ENCODE results near the gene PAFAH1B1. TPM values are rescaled to one million over a fixed set of nuclear protein-coding genes. Genes with fewer than 3 reads are reported as not detected.

The PAFAH1B1 gene
- total RNA-seq, 4 donors from 2014 or later = 86.5 to 119 (median 102) TPM

GRCh38 chr17:2551493-2551892 lies 42.0 kb upstream of the PAFAH1B1 start:
- intact Hi-C loops (cut with DNase I) = no loop called here
- peaks cover 0 to 49% (median 0%) of the 10 kb centered on the region in 4 donors for H3K27me3 ChIP-seq
- no peak for TF ChIP-seq POLR2A (IDR thresholded peaks at IDR 0.05; ENCODE audit: low read depth)
- TF ChIP-seq, protein P1, sequence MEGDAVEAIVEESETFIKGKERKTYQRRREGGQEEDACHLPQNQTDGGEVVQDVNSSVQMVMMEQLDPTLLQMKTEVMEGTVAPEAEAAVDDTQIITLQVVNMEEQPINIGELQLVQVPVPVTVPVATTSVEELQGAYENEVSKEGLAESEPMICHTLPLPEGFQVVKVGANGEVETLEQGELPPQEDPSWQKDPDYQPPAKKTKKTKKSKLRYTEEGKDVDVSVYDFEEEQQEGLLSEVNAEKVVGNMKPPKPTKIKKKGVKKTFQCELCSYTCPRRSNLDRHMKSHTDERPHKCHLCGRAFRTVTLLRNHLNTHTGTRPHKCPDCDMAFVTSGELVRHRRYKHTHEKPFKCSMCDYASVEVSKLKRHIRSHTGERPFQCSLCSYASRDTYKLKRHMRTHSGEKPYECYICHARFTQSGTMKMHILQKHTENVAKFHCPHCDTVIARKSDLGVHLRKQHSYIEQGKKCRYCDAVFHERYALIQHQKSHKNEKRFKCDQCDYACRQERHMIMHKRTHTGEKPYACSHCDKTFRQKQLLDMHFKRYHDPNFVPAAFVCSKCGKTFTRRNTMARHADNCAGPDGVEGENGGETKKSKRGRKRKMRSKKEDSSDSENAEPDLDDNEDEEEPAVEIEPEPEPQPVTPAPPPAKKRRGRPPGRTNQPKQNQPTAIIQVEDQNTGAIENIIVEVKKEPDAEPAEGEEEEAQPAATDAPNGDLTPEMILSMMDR (IDR thresholded peaks at IDR 0.05) = no peak
- TF ChIP-seq EP300 (IDR thresholded peaks at IDR 0.05) = no peak
- TF ChIP-seq POLR2AphosphoS5 (IDR thresholded peaks at IDR 0.05) = no peak

GRCh38 chr17:2551928-2552327 lies 41.5 kb upstream of the PAFAH1B1 start:
- H3K36me3 ChIP-seq = no peaks in the 10 kb centered on the region
- 35% methylated on average over 9 of the region's 9 CpGs for WGBS
- no peaks in the 10 kb centered on the region for H3K4me1 ChIP-seq
- TF ChIP-seq POLR2AphosphoS5 (IDR thresholded peaks at IDR 0.05) (no peak), POLR2A (IDR thresholded peaks at IDR 0.05; ENCODE audit: low read depth) (no peak), EP300 (IDR thresholded peaks at IDR 0.05) (no peak)
- TF ChIP-seq, protein P1 (IDR thresholded peaks at IDR 0.05) = no peak
- no peaks in the 10 kb centered on the region for H3K9me3 ChIP-seq
- peaks cover 0 to 49% (median 0%) of the 10 kb centered on the region in 4 donors for H3K27me3 ChIP-seq
- no peak overlapping the region for H3K4me3 ChIP-seq
- DNase-seq (ENCODE audit: extremely low spot score) = no peak
- no peak overlapping the region for H3K27ac ChIP-seq (replicated peaks in 1 of 4)
- intact Hi-C loops (cut with DNase I) = no loop called here

More at GRCh38 chr17:2551493-2551892, 42.0 kb upstream of the PAFAH1B1 start:
- Histone ChIP-seq H3K9me3 (no peaks in the 10 kb centered on the region), H3K4me1 (no peaks in the 10 kb centered on the region), H3K4me3 (no peak overlapping the region), H3K27ac (replicated peaks in 1 of 4) (no peak overlapping the region), H3K36me3 (no peaks in the 10 kb centered on the region)
- 29% methylated on average over 10 of the region's 10 CpGs for WGBS
- no peak for DNase-seq (ENCODE audit: extremely low spot score)

DNA sequence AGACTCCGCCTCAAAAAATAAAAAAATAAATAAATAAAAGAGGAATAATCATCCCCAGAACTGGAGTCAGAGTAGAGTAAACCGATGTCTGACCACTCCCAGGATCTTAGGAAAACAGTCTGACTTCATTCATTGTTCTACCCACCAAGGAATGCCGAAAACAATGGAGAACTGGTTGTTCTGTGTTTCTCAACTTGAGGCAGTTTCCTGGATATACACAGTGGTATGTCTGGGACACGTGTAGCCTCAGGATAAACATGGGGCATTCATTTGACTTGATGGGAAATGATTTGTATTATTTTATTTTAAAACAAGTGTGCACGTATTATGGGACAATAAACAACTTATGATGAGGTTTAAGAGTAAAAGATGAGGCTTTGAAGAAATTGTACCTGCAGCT lies 32.8 kb upstream of the PAFAH1B1 start:
- H3K27ac ChIP-seq (replicated peaks in 1 of 4) = no peak overlapping the region
- no peaks in the 10 kb centered on the region for H3K4me1 ChIP-seq
- TF ChIP-seq, protein P1 (IDR thresholded peaks at IDR 0.05) = no peak
- TF ChIP-seq EP300 (IDR thresholded peaks at IDR 0.05) = no peak
- TF ChIP-seq POLR2A (IDR thresholded peaks at IDR 0.05; ENCODE audit: low read depth) = no peak
- no peak for TF ChIP-seq POLR2AphosphoS5 (IDR thresholded peaks at IDR 0.05)
- H3K9me3 ChIP-seq = peaks cover 0 to 6% (median 0%) of the 10 kb centered on the region in 4 donors
- WGBS = 87% methylated on average over 5 of the region's 5 CpGs
- no peaks in the 10 kb centered on the region for H3K36me3 ChIP-seq
- H3K27me3 ChIP-seq = no peaks in the 10 kb centered on the region
- DNase-seq (ENCODE audit: extremely low spot score) = no peak
- H3K4me3 ChIP-seq = no peak overlapping the region
- intact Hi-C loops (cut with DNase I) = no loop called here

DNA sequence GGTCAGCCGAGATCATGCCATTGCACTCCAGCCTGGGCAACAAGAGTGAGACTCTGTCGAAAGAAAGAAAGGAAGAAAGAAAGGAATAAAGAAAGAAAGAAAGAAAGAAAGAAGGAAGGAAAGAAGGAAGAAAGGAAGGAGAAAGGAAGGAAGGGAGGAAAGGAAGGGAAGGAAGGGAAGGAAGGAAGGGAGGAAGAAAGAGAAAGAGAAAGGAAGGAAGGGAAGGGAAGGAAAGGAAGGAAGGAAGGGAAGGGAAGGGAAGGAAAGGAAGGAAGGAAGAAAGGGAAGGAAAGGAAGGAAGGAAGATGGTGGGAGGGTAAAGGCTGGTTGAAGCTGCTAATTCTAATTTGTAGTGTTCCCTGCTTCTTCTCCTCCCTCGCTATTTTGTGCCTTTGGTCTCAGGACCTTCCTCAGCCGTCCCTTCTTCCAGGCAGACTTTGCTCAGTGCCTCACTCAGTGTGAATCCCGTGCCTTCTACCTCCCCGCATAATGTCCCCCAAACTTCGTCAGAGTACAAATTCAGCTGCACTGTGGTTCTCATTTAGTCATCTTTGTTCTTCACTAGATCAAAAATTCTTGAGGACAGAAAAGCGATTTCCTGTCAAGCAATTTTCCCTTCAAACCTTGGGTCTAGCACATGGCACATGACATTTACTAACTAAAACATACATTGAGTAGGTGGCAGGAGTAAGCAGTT lies 31.1 kb upstream of the PAFAH1B1 start:
- TF ChIP-seq POLR2A (IDR thresholded peaks at IDR 0.05; ENCODE audit: low read depth) (no peak), POLR2AphosphoS5 (IDR thresholded peaks at IDR 0.05) (no peak), EP300 (IDR thresholded peaks at IDR 0.05) (no peak)
- TF ChIP-seq, protein P1 (IDR thresholded peaks at IDR 0.05) = no peak
- Histone ChIP-seq H3K4me3 (no peak overlapping the region), H3K36me3 (no peaks in the 10 kb centered on the region), H3K27me3 (peaks cover 0 to 3% (median 0%) of the 10 kb centered on the region in 4 donors), H3K4me1 (no peaks in the 10 kb centered on the region), H3K9me3 (peaks cover 0 to 6% (median 0%) of the 10 kb centered on the region in 4 donors), H3K27ac (replicated peaks in 1 of 4) (no peak overlapping the region)
- intact Hi-C loops (cut with DNase I) = no loop called here
- no peak for DNase-seq (ENCODE audit: extremely low spot score)
- 81% methylated on average over 8 of the region's 8 CpGs for WGBS

Measured in esophagus muscularis mucosa (tissue), 4 donors.